ENCODE data around the gene WASF1.
A peak's percentile ranks its signal among the peaks of the same experiment; 100 is the strongest.

The WASF1 gene

DNA sequence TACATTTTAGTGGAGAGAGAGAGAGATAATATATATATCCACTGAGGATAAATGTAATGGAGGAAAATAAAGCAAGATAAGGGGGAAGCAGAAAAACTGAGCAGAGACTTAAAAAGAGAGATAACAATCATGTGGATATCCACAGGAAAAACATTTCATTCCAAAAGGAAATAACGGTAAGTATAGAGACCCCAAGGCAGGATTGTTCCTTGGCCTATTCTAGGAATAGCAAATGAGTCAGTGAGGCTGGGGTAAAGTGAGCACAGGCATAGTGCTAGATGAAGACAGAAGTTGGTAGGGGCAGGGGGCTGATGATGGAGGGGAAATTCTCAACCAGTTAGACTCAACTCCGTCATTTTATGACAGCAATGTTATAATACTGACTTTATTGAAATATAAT, 12.0 kb upstream of the WASF1 start:
- in situ Hi-C loops (cut with HindIII; ENCODE audit: low sequenced_read_pairs) = no loop called here
- H3K4me3 ChIP-seq (ENCODE audit: low read depth, low read length) = no peak overlapping the region
- TF ChIP-seq CTCF (IDR thresholded peaks at IDR 0.05; ENCODE audit: low read depth, low read length) = no peak
- DNase-seq (ENCODE audit: low read depth, low spot score) = no peak

- no peak for TF ChIP-seq CTCF (IDR thresholded peaks at IDR 0.05; ENCODE audit: low read depth, low read length)
- H3K4me3 ChIP-seq (ENCODE audit: low read depth, low read length) = no peak overlapping the region
- DNase-seq (ENCODE audit: low read depth, low spot score) = no peak
- in situ Hi-C loops (cut with HindIII; ENCODE audit: low sequenced_read_pairs) = no loop called here
Measured at GRCh38 chr6:110190726-110191125, 11.3 kb upstream of the WASF1 start.

- no peak overlapping the region for H3K4me3 ChIP-seq (ENCODE audit: low read depth, low read length)
- no peak for TF ChIP-seq CTCF (IDR thresholded peaks at IDR 0.05; ENCODE audit: low read depth, low read length)
- DNase-seq (ENCODE audit: low read depth, low spot score) = no peak
- in situ Hi-C loops (cut with HindIII; ENCODE audit: low sequenced_read_pairs) = no loop called here
Measured at GRCh38 chr6:110188791-110189190, 9.3 kb upstream of the WASF1 start.

DNA sequence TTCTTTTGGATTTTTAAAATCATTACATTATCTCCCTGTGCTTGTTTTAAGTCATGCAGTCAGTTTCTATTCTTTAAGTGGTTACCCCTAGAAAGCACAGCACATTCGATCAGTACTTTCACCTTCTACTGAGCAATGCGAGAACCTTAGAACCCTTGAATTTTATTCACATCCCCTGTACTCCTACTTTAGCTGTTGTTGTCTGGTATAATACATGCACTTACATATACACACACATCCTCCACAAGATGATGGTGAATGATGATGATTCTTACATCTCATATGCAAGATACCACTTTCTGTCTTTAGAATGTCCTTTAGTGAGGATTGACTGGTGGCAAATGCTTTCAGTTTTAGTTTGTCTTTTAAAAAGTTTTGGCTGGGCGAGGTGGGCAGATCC, 6.4 kb upstream of the WASF1 start:
- DNase-seq (ENCODE audit: low read depth, low spot score) = no peak
- in situ Hi-C loops (cut with HindIII; ENCODE audit: low sequenced_read_pairs) = no loop called here
- TF ChIP-seq CTCF (IDR thresholded peaks at IDR 0.05; ENCODE audit: low read depth, low read length) = no peak
- no peak overlapping the region for H3K4me3 ChIP-seq (ENCODE audit: low read depth, low read length)

DNA sequence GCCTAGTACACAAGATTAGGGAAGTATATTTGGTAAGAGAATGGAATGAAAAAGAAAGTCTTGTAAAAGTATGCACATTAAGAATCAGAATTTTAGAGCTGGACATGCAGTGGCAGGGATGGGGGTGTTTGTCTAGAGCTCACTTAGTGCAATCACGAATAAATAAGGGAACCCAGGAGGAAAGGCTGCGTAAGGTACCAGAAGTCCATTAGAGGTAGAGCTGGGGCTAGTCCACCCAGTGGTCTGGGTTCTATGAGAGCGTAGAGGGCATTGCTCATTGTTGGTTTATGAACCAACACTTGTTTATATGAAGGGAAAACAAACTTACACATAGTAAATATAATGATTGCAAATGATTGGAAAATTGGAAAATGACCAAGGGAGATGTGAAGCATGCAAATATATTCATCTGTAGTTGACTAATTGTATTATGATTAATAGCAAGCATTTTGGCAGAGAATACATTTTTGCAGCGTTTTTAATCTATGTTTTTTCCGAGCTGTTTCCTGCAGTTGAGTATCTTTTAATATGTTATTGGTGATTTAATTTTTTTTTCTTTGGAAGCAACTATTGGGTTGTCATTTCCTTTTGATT, 3.9 kb upstream of the WASF1 start:
- TF ChIP-seq CTCF (IDR thresholded peaks at IDR 0.05; ENCODE audit: low read depth, low read length) = no peak
- in situ Hi-C loops (cut with HindIII; ENCODE audit: low sequenced_read_pairs) = no loop called here
- no peak overlapping the region for H3K4me3 ChIP-seq (ENCODE audit: low read depth, low read length)
- no peak for DNase-seq (ENCODE audit: low read depth, low spot score)

- in situ Hi-C loops (cut with HindIII; ENCODE audit: low sequenced_read_pairs) = no loop called here
- peak overlapping the region; percentile 94 for H3K4me3 ChIP-seq (ENCODE audit: low read depth, low read length)
- no peak for TF ChIP-seq CTCF (IDR thresholded peaks at IDR 0.05; ENCODE audit: low read depth, low read length)
- no peak for DNase-seq (ENCODE audit: low read depth, low spot score)
Measured at GRCh38 chr6:110181131-110182030, 1.9 kb upstream of the WASF1 start.
